ENCODE measurements around the gene MMP19. TPM values are rescaled to one million over a fixed set of nuclear protein-coding genes. Genes with fewer than 3 reads are reported as not detected.
A peak's percentile ranks its signal among the peaks of the same experiment; 100 is the strongest.

The MMP19 gene
- total and polyA plus RNA-seq, 2 experiments from 2014 or later: 13.8 to 17.6 TPM

GRCh38 chr12:55833056-55833455 is 9.7 kb downstream of the MMP19 start:
- H4K20me1 ChIP-seq (ENCODE audit: insufficient read depth): no peaks in the 10 kb centered on the region
- in situ Hi-C loops (cut with MboI): no loop called here
- 83 to 87% methylated on average over 10 of the region's 10 CpGs for WGBS, 2 experiments (ENCODE audit: low coverage in 1 of 2, low lambda C conversion rate in 2 of 2, missing lambda C conversion rate in 2 of 2)

DNA sequence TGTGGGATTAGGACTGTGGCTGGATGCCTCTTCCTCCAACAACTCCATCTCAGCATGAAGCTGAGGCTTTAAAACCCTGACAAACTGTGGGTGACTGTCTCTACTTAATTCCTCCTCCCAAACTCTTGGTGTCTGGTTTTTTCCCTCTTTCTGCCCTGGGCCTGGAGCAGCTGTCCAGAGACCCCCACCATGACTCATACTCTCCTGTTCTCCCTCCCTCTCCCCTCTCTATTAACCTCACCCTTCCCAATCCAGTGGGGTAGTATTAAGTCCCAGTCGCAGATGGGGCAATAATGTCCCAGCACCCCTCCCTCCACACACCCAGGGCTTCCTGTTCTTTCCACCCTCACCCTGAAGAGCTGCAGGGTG is 11.3 kb downstream of the MMP19 start:
- in situ Hi-C loops (cut with MboI): no loop called here
- no peak for TF ChIP-seq EZH2 (IDR thresholded peaks at IDR 0.05; ENCODE audit: insufficient read depth, poor library complexity, severe bottlenecking)
- no peak for TF ChIP-seq EZH2phosphoT487 (IDR thresholded peaks at IDR 0.05; ENCODE audit: insufficient read depth, low read depth)
- 4 to 16% methylated on average over 1 of the region's 1 CpG for WGBS, 2 experiments (ENCODE audit: low coverage in 1 of 2, low lambda C conversion rate in 2 of 2, missing lambda C conversion rate in 2 of 2)
- 0 out of 2 replicates have a peak, but pooled peaks cover 3% of the 10 kb centered on the region for H3F3A ChIP-seq (ENCODE audit: insufficient read depth)
- peaks cover 14% of the 10 kb centered on the region for H3K4me1 ChIP-seq (ENCODE audit: insufficient read depth)
- peak overlapping the region; percentile 76; the same call in 1 of the 2 replicates for H3K27ac ChIP-seq
- H3K9ac ChIP-seq: peak overlapping the region; percentile 87
- H3K36me3 ChIP-seq (ENCODE audit: low read depth): no peaks in the 10 kb centered on the region
- H2AFZ ChIP-seq: peak overlapping the region; percentile 86
- no peak for DNase-seq
- no peaks in the 10 kb centered on the region for H3K9me3 ChIP-seq (ENCODE audit: low read depth)
- no peaks in the 10 kb centered on the region for H3K27me3 ChIP-seq (replicated peaks; ENCODE audit: insufficient read depth)
- H3K4me3 ChIP-seq: peak overlapping the region; percentile 90
- no peaks in the 10 kb centered on the region for H3K9me2 ChIP-seq (ENCODE audit: insufficient read depth)
- H3K79me2 ChIP-seq (ENCODE audit: insufficient read depth): peaks cover 54% of the 10 kb centered on the region
- H3K4me2 ChIP-seq (ENCODE audit: unreplicated experiment): peak overlapping the region; percentile 89
- H4K20me1 ChIP-seq (ENCODE audit: insufficient read depth): no peaks in the 10 kb centered on the region

More at GRCh38 chr12:55833056-55833455, 9.7 kb downstream of the MMP19 start:
- no peak for DNase-seq
- Histone ChIP-seq H3F3A (ENCODE audit: insufficient read depth) (0 out of 2 replicates have a peak, but pooled peaks cover 3% of the 10 kb centered on the region), H3K9me2 (ENCODE audit: insufficient read depth) (no peaks in the 10 kb centered on the region), H3K27me3 (replicated peaks; ENCODE audit: insufficient read depth) (no peaks in the 10 kb centered on the region), H3K9me3 (ENCODE audit: low read depth) (no peaks in the 10 kb centered on the region), H3K27ac (no peak overlapping the region), H2AFZ (no peak overlapping the region), H3K4me3 (no peak overlapping the region), H3K4me1 (ENCODE audit: insufficient read depth) (peaks cover 14% of the 10 kb centered on the region), H3K36me3 (ENCODE audit: low read depth) (no peaks in the 10 kb centered on the region), H3K79me2 (ENCODE audit: insufficient read depth) (peaks cover 37% of the 10 kb centered on the region), H3K4me2 (ENCODE audit: unreplicated experiment) (no peak overlapping the region), H3K9ac (no peak overlapping the region)
- TF ChIP-seq EZH2 (IDR thresholded peaks at IDR 0.05; ENCODE audit: insufficient read depth, poor library complexity, severe bottlenecking): no peak
- no peak for TF ChIP-seq EZH2phosphoT487 (IDR thresholded peaks at IDR 0.05; ENCODE audit: insufficient read depth, low read depth)

DNA sequence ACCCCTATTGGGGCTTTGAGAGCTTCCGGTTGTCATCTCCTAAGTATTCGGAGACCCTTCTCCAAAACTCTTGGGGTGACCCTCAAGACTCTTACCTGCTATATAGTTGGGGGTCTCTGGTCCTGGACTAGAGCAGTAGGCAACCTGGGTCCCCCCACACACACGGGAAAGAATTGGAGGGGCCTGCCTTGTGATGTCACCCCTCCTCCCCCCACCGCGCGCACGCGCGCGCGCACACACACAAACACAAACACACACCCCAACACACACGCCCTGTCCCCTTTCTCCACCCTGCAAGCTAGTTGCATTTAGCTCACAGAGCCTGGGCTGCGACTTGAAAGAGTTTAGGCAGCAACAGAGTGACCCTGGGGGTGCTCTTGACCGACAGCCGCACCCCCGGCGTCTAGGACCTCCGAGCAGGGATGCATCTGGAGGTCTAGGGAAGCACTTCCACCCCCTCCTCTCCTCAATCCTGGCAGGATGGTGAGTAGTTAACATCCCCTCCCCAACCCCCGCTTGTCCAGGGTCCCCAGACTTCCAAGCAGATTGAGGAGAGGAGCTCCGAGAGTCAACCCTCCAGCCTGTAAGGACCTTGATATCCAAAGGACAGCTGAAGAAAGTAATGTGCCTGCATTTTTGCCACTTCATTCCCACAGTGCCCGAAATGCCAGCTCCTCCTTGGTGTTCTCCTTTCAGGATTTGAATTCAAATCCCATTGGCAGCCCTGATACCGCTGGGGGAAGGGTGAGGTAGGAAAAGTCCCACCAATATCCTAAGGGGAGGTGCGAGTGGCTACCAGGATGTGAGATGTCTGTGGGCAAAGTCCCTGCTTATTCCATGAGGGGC is 11.9 kb downstream of the MMP19 start:
- WGBS, 2 experiments (ENCODE audit: low coverage in 1 of 2, low lambda C conversion rate in 2 of 2, missing lambda C conversion rate in 2 of 2): 3 to 5% methylated on average over 22 to 23 of the region's 23 CpGs

DNA sequence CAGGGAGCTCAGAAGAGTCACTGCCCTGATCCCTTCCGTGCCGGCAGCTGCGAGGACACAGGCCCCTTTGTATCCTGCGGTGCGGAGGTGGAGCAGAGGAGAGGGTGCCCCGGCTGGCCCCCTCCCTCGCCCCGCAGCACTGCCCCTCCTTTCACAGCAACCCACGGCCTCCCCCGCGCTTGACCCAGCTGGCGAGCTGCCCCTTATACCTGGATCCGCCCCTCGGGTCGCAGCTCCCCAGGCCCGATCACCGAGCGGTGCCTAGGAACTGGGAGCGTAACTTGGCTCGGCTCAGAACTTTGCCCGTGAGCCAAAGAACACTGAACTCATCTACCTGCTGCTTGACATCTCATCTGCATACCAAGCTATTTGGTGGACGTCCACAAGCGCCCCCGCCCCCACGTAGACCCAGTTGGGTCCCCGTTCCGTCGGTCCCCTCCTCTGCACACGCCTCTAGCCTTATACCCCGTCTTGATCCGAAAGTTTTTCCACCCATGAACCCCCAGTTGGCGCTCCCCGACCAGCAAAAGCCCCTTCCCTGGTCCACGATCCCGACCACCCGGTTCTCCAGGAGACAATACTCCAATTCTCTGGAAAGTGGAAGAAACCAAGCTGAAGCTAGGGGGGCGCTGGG is 12.7 kb downstream of the MMP19 start:
- peaks cover 17% of the 10 kb centered on the region for H3K4me1 ChIP-seq (ENCODE audit: insufficient read depth)
- H3K9me3 ChIP-seq (ENCODE audit: low read depth): no peaks in the 10 kb centered on the region
- peak overlapping the region; percentile 86 for H2AFZ ChIP-seq
- H3K9ac ChIP-seq: peak overlapping the region; percentile 87
- 1% methylated on average over 33 to 37 of the region's 37 CpGs for WGBS, 2 experiments (ENCODE audit: low coverage in 1 of 2, low lambda C conversion rate in 2 of 2, missing lambda C conversion rate in 2 of 2)
- H3K4me3 ChIP-seq: peak overlapping the region; percentile 90
- H3K27me3 ChIP-seq (replicated peaks; ENCODE audit: insufficient read depth): no peaks in the 10 kb centered on the region
- no peaks in the 10 kb centered on the region for H3K36me3 ChIP-seq (ENCODE audit: low read depth)
- no peaks in the 10 kb centered on the region for H3K9me2 ChIP-seq (ENCODE audit: insufficient read depth)
- DNase-seq: no peak
- H4K20me1 ChIP-seq (ENCODE audit: insufficient read depth): no peaks in the 10 kb centered on the region
- peak overlapping the region; percentile 76 for H3K27ac ChIP-seq
- TF ChIP-seq EZH2 (IDR thresholded peaks at IDR 0.05; ENCODE audit: insufficient read depth, poor library complexity, severe bottlenecking) (no peak), EZH2phosphoT487 (IDR thresholded peaks at IDR 0.05; ENCODE audit: insufficient read depth, low read depth) (no peak)
- H3K4me2 ChIP-seq (ENCODE audit: unreplicated experiment): peak overlapping the region; percentile 89
- in situ Hi-C loops (cut with MboI): loop anchor here (10.0 kb wide), 1 partner anchor 105 kb away; the partner anchor contains the start of gene DGKA
- H3K79me2 ChIP-seq (ENCODE audit: insufficient read depth): peaks cover 67% of the 10 kb centered on the region
- H3F3A ChIP-seq (ENCODE audit: insufficient read depth): peaks cover 6% of the 10 kb centered on the region; the same call in 1 of the 2 replicates

More for the DNA sequence above, 11.9 kb downstream of the MMP19 start:
- Histone ChIP-seq H3K9me2 (ENCODE audit: insufficient read depth) (no peaks in the 10 kb centered on the region), H3K9me3 (ENCODE audit: low read depth) (no peaks in the 10 kb centered on the region), H2AFZ (peak overlapping the region; percentile 86), H3K36me3 (ENCODE audit: low read depth) (no peaks in the 10 kb centered on the region), H3K27me3 (replicated peaks; ENCODE audit: insufficient read depth) (no peaks in the 10 kb centered on the region), H3K9ac (peak overlapping the region; percentile 87), H4K20me1 (ENCODE audit: insufficient read depth) (no peaks in the 10 kb centered on the region), H3K79me2 (ENCODE audit: insufficient read depth) (peaks cover 60% of the 10 kb centered on the region), H3K4me1 (ENCODE audit: insufficient read depth) (peaks cover 16% of the 10 kb centered on the region), H3F3A (ENCODE audit: insufficient read depth) (0 out of 2 replicates have a peak, but pooled peaks cover 3% of the 10 kb centered on the region), H3K4me2 (ENCODE audit: unreplicated experiment) (peak overlapping the region; percentile 89), H3K4me3 (peak overlapping the region; percentile 90), H3K27ac (peak overlapping the region; percentile 76)
- in situ Hi-C loops (cut with MboI): no loop called here
- peak; percentile 68 for DNase-seq
- TF ChIP-seq EZH2phosphoT487 (IDR thresholded peaks at IDR 0.05; ENCODE audit: insufficient read depth, low read depth): no peak
- TF ChIP-seq EZH2 (IDR thresholded peaks at IDR 0.05; ENCODE audit: insufficient read depth, poor library complexity, severe bottlenecking): no peak

Data from GM23248 (cell line).